Measurements from ENCODE around the gene FADD. TPM values are rescaled to one million over a fixed set of nuclear protein-coding genes. Genes with fewer than 3 reads are reported as not detected.

The FADD gene
- total and polyA plus RNA-seq, 2 donors (not counting 3 experiments of a cell fraction or from before 2014, with no cell fraction given), result 35.4 to 45.1 TPM

DNA sequence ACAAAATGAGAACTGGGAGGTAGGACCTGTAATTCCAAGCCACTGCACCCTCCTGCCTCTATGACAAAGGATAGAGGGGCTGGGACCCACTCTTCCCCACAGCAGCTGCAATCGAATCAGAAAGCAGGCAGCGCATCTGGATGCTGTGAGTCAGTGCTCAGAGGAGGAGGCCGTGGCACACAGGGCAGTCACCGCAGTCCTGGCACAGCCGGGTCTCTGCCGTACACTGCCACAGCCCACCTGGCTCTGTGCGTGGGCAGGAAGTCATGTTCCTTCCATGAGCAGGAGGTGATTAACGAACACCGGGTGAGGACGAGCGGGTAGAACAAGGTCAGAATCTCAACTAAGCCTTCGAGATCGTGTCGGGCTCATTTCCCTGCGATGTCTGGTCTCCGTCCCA lies 37.2 kb downstream of the FADD start:
- Histone ChIP-seq H3K27me3 (ENCODE audit: control insufficient read depth in 2 of 2, insufficient read depth in 2 of 2, low read length in 2 of 2) (peaks cover 0 to 3% of the 10 kb centered on the region in 2 experiments), H2AFZ (ENCODE audit: low read depth, low read length) (no peak overlapping the region), H3K9me1 (replicated peaks; ENCODE audit: control insufficient read depth, extremely low read depth, insufficient read depth, low read length) (no peaks in the 10 kb centered on the region), H3K27ac (ENCODE audit: insufficient read depth, low read depth, low read length) (no peak overlapping the region), H3K4me1 (ENCODE audit: control insufficient read depth, extremely low read depth, insufficient read depth, low read length) (no peaks in the 10 kb centered on the region), H3K36me3 (ENCODE audit: control insufficient read depth in 2 of 2, extremely low read depth in 1 of 2, insufficient read depth in 2 of 2, low read length in 2 of 2) (no peaks in the 10 kb centered on the region), H3K9ac (replicated peaks; ENCODE audit: extremely low read depth, insufficient read depth, low read length) (no peak overlapping the region), H3K79me2 (ENCODE audit: control insufficient read depth, insufficient read depth, low read length) (no peaks in the 10 kb centered on the region), H4K20me1 (replicated peaks; ENCODE audit: control insufficient read depth, extremely low read depth, insufficient read depth, low read length) (no peaks in the 10 kb centered on the region), H3K4me2 (ENCODE audit: insufficient read depth, low read length) (no peak overlapping the region), H3K4me3 (replicated peaks in 1 of 3; ENCODE audit: insufficient read depth in 1 of 3, low read depth in 1 of 3, low read length in 3 of 3) (no peak overlapping the region), H3K9me3 (replicated peaks; ENCODE audit: control insufficient read depth, insufficient read depth, low read length) (no peaks in the 10 kb centered on the region)
- DNase-seq (ENCODE audit: low read depth, low spot score) (no peak), FAIRE-seq (no peak)
- dilution Hi-C loops (cut with MboI; ENCODE audit: extremely low pct_ligation_motif_present, low sequenced_read_pairs), result no loop called here
- POLR2A ChIA-PET, result no interaction called here
- no peak for TF ChIP-seq JUN (IDR thresholded peaks at IDR 0.05; ENCODE audit: borderline replicate concordance, insufficient read depth, insufficient read length, low read depth)
- CTCF ChIA-PET, result no interaction called here
- BruUV-seq (replicated peaks), result no TSS peak
- intact Hi-C loops (cut with micrococcal nuclease), result no loop called here

DNA sequence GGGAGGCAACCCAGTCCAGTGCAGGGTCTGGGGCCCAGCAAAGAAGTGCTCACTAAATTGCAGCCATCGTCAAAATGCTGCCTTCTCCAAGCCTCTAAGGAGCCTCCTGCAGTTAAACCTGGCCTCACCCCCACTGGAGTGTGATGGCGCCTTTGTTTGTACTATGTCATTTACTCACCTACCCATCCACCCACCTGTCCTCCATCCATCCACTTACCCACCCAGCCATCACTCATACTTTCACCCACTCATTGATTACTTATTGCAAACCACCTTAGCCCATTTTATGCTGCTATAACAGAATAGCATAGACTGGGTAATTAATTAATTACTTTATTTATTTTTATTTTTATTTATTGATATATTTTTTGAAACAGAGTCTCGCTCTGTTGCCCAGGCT lies 38.6 kb downstream of the FADD start:
- Histone ChIP-seq H3K9me3 (replicated peaks; ENCODE audit: control insufficient read depth, insufficient read depth, low read length) (no peaks in the 10 kb centered on the region), H3K79me2 (ENCODE audit: control insufficient read depth, insufficient read depth, low read length) (no peaks in the 10 kb centered on the region), H3K27me3 (ENCODE audit: control insufficient read depth in 2 of 2, insufficient read depth in 2 of 2, low read length in 2 of 2) (peaks cover 0 to 3% of the 10 kb centered on the region in 2 experiments), H3K9ac (replicated peaks; ENCODE audit: extremely low read depth, insufficient read depth, low read length) (no peak overlapping the region), H4K20me1 (replicated peaks; ENCODE audit: control insufficient read depth, extremely low read depth, insufficient read depth, low read length) (no peaks in the 10 kb centered on the region), H3K9me1 (replicated peaks; ENCODE audit: control insufficient read depth, extremely low read depth, insufficient read depth, low read length) (no peaks in the 10 kb centered on the region), H3K4me2 (ENCODE audit: insufficient read depth, low read length) (no peak overlapping the region), H2AFZ (ENCODE audit: low read depth, low read length) (no peak overlapping the region), H3K27ac (ENCODE audit: insufficient read depth, low read depth, low read length) (no peak overlapping the region), H3K4me1 (ENCODE audit: control insufficient read depth, extremely low read depth, insufficient read depth, low read length) (no peaks in the 10 kb centered on the region), H3K4me3 (replicated peaks in 1 of 3; ENCODE audit: insufficient read depth in 1 of 3, low read depth in 1 of 3, low read length in 3 of 3) (no peak overlapping the region), H3K36me3 (ENCODE audit: control insufficient read depth in 2 of 2, extremely low read depth in 1 of 2, insufficient read depth in 2 of 2, low read length in 2 of 2) (no peaks in the 10 kb centered on the region)
- TF ChIP-seq POLR2A (IDR thresholded peaks at IDR 0.05; ENCODE audit: low read depth, low read length) (no peak), POLR2AphosphoS5 (IDR thresholded peaks at IDR 0.05; ENCODE audit: insufficient read depth, low read depth, low read length) (no peak), MYC (IDR thresholded peaks at IDR 0.05; ENCODE audit: low read depth, low read length) (no peak), JUN (IDR thresholded peaks at IDR 0.05; ENCODE audit: borderline replicate concordance, insufficient read depth, insufficient read length, low read depth) (no peak), EZH2 (IDR thresholded peaks at IDR 0.05; ENCODE audit: borderline replicate concordance, low read depth, low read length, severe bottlenecking) (no peak), GATA2 (IDR thresholded peaks at IDR 0.05; ENCODE audit: insufficient read depth, insufficient read length, low read depth, low read length) (no peak), FOS (IDR thresholded peaks at IDR 0.05; ENCODE audit: borderline replicate concordance, insufficient read depth, low read length) (no peak)
- TF ChIP-seq, protein P1, sequence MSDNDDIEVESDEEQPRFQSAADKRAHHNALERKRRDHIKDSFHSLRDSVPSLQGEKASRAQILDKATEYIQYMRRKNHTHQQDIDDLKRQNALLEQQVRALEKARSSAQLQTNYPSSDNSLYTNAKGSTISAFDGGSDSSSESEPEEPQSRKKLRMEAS (IDR thresholded peaks at IDR 0.05; ENCODE audit: insufficient read depth, insufficient read length), result no peak
- TF ChIP-seq, protein P2, sequence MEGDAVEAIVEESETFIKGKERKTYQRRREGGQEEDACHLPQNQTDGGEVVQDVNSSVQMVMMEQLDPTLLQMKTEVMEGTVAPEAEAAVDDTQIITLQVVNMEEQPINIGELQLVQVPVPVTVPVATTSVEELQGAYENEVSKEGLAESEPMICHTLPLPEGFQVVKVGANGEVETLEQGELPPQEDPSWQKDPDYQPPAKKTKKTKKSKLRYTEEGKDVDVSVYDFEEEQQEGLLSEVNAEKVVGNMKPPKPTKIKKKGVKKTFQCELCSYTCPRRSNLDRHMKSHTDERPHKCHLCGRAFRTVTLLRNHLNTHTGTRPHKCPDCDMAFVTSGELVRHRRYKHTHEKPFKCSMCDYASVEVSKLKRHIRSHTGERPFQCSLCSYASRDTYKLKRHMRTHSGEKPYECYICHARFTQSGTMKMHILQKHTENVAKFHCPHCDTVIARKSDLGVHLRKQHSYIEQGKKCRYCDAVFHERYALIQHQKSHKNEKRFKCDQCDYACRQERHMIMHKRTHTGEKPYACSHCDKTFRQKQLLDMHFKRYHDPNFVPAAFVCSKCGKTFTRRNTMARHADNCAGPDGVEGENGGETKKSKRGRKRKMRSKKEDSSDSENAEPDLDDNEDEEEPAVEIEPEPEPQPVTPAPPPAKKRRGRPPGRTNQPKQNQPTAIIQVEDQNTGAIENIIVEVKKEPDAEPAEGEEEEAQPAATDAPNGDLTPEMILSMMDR (IDR thresholded peaks at IDR 0.05; ENCODE audit: extremely low read depth in 1 of 2, insufficient read depth in 1 of 2, low read depth in 1 of 2, low read length in 2 of 2), result no peak
- intact Hi-C loops (cut with micrococcal nuclease) (no loop called here), dilution Hi-C loops (cut with MboI; ENCODE audit: extremely low pct_ligation_motif_present, low sequenced_read_pairs) (no loop called here)
- FAIRE-seq (no peak), DNase-seq (ENCODE audit: low read depth, low spot score) (no peak)
- CTCF ChIA-PET, result no interaction called here
- POLR2A ChIA-PET, result no interaction called here
- no TSS peak for BruUV-seq (replicated peaks)

All from endothelial cell of umbilical vein (primary cell).